ENCODE data around the gene PLAAT2. TPM values are rescaled to one million over a fixed set of nuclear protein-coding genes. Genes with fewer than 3 reads are reported as not detected.
"Not testable (repeated sequence)": the region's sequence is repeated elsewhere in the genome, so short reads cannot be mapped to it uniquely, and the experiment has no call there.

The PLAAT2 gene
- total RNA-seq, 1 donor from 2014 or later = 1.3 TPM

GRCh38 chr11:63553759-63554158 lies 9.4 kb downstream of the PLAAT2 start:
- FAIRE-seq (no peak), DNase-seq (ENCODE audit: low read depth) (no peak)
- TF ChIP-seq, protein P1, sequence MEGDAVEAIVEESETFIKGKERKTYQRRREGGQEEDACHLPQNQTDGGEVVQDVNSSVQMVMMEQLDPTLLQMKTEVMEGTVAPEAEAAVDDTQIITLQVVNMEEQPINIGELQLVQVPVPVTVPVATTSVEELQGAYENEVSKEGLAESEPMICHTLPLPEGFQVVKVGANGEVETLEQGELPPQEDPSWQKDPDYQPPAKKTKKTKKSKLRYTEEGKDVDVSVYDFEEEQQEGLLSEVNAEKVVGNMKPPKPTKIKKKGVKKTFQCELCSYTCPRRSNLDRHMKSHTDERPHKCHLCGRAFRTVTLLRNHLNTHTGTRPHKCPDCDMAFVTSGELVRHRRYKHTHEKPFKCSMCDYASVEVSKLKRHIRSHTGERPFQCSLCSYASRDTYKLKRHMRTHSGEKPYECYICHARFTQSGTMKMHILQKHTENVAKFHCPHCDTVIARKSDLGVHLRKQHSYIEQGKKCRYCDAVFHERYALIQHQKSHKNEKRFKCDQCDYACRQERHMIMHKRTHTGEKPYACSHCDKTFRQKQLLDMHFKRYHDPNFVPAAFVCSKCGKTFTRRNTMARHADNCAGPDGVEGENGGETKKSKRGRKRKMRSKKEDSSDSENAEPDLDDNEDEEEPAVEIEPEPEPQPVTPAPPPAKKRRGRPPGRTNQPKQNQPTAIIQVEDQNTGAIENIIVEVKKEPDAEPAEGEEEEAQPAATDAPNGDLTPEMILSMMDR (IDR thresholded peaks at IDR 0.05; ENCODE audit: insufficient read depth, low read length, severe bottlenecking) = no peak
- Histone ChIP-seq H3K27me3 (ENCODE audit: control insufficient read depth, insufficient read depth, low read length) (no peaks in the 10 kb centered on the region), H3K36me3 (ENCODE audit: control insufficient read depth, insufficient read depth, low read length) (no peaks in the 10 kb centered on the region), H3K4me3 (ENCODE audit: low read depth, low read length) (no peak overlapping the region)

DNA sequence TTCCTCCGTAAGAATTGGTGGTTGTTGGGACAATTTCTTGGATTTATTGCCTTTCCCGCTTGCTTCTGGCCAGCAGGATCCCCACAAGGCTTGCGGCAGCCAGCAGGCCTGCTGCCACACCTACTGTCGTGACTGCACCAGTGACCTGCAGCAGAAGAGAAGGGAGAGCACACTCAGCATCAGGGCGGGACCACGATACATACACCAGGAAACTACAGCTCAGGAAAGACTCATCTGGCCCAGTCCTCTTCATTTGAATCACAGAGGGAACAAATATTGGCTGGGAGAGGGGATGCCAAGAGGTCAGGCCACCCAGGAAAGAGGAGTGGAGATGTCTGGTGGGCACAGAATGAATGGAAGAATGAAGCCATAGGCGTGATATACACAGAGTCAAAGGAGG lies 10.3 kb downstream of the PLAAT2 start:
- Histone ChIP-seq H3K36me3 (ENCODE audit: control insufficient read depth, insufficient read depth, low read length) (no peaks in the 10 kb centered on the region), H3K27me3 (ENCODE audit: control insufficient read depth, insufficient read depth, low read length) (no peaks in the 10 kb centered on the region), H3K4me3 (ENCODE audit: low read depth, low read length) (no peak overlapping the region)
- DNase-seq (ENCODE audit: low read depth) = no peak
- TF ChIP-seq, protein P1 (IDR thresholded peaks at IDR 0.05; ENCODE audit: insufficient read depth, low read length, severe bottlenecking) = no peak
- no peak for FAIRE-seq

- Histone ChIP-seq H3K36me3 (ENCODE audit: control insufficient read depth, insufficient read depth, low read length) (no peaks in the 10 kb centered on the region), H3K27me3 (ENCODE audit: control insufficient read depth, insufficient read depth, low read length) (no peaks in the 10 kb centered on the region), H3K4me3 (ENCODE audit: low read depth, low read length) (no peak overlapping the region)
- no peak for DNase-seq (ENCODE audit: low read depth)
- TF ChIP-seq, protein P1 (IDR thresholded peaks at IDR 0.05; ENCODE audit: insufficient read depth, low read length, severe bottlenecking) = no peak
- no peak for FAIRE-seq
These were observed 11.3 kb downstream of the PLAAT2 start for GRCh38 chr11:63551889-63552266.

DNA sequence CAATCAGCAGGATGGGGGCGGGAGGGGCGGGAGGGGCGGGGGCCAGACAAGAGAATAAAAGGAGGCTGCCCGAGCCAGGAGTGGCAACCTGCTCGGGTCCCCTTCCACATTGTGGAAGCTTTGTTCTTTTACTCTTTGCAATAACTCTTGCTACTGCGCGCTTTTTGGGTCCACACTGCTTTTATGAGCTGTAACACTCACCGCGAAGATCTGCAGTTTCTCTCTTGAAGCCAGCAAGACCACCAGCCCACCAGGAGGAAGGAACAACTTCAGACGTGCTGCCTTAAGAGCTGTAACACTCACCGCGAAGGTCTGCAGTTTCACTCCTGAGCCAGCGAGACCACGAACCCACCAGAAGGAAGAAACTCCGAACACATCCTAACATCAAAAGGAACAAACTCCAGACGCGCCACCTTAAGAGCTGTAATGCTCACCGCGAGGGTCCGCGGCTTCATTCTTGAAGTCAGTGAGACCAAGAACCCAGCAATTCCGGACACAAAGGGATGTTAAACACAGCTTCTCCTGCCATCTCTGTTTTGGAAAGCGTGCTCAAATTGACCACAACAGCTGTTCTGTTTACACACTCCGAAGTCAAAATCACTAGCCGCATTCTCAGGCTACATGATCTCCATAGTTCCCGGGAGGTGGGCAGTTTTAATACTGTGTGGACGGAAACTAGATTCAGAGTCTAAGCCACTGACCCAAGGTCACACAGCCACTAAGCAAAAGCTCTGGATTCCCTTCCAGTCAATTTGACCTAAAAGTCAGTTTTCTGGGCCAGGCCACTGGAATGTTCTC lies 11.9 kb downstream of the PLAAT2 start:
- no peak for FAIRE-seq
- Histone ChIP-seq H3K36me3 (ENCODE audit: control insufficient read depth, insufficient read depth, low read length) (no peaks in the 10 kb centered on the region), H3K4me3 (ENCODE audit: low read depth, low read length) (no peak overlapping the region), H3K27me3 (ENCODE audit: control insufficient read depth, insufficient read depth, low read length) (no peaks in the 10 kb centered on the region)
- DNase-seq (ENCODE audit: low read depth) = no peak
- TF ChIP-seq, protein P1 (IDR thresholded peaks at IDR 0.05; ENCODE audit: insufficient read depth, low read length, severe bottlenecking) = no peak

DNA sequence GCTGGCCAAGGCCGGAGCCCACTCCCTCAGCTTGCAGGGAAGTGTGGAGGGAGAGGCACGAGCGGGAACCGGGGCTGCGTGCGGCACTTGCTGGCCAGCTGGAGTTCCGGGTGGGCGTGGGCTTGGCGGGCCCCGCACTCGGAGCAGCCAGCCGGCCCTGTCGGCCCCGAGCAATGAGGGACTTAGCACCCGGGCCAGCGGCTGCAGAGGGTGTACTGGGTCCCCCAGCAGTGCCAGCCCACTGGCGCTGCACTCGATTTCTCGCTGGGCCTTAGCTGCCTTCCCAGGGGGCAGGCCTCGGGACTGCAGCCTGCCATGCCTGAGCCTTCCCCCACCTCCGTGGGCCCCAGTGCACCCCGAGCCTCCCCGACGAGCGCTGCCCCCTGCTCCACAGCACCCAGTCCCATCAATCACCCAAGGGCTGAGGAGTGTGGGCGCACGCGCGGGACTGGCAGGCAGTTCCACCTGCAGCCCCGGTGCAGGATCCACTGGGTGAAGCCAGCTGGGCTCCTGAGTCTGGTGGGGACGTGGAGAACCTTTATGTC lies 13.0 kb downstream of the PLAAT2 start:
- FAIRE-seq; DNase-seq (ENCODE audit: low read depth): not testable (repeated sequence)

GRCh38 chr11:63549411-63549810 lies 13.8 kb downstream of the PLAAT2 start:
- TF ChIP-seq, protein P1 (IDR thresholded peaks at IDR 0.05; ENCODE audit: insufficient read depth, low read length, severe bottlenecking) = no peak
- no peaks in the 10 kb centered on the region for H3K27me3 ChIP-seq (ENCODE audit: control insufficient read depth, insufficient read depth, low read length)
- DNase-seq (ENCODE audit: low read depth) (no peak), FAIRE-seq (no peak)
- no peaks in the 10 kb centered on the region for H3K36me3 ChIP-seq (ENCODE audit: control insufficient read depth, insufficient read depth, low read length)
- no peak overlapping the region for H3K4me3 ChIP-seq (ENCODE audit: low read depth, low read length)

More for the DNA sequence above, 13.0 kb downstream of the PLAAT2 start:
- H3K4me3 ChIP-seq (ENCODE audit: low read depth, low read length); H3K27me3 ChIP-seq (ENCODE audit: control insufficient read depth, insufficient read depth, low read length); H3K36me3 ChIP-seq (ENCODE audit: control insufficient read depth, insufficient read depth, low read length): not testable (repeated sequence)

Measured in bronchial epithelial cell (primary cell).